Gastrocnemius medialis (tissue), 4 donors: ENCODE data around the gene CDH4. TPM values are rescaled to one million over a fixed set of nuclear protein-coding genes. Genes with fewer than 3 reads are reported as not detected.

Experiments used
- ATAC-seq, 2 donors: fragments of 150-250 bp; one replicate each; pipeline ENCODE4 v1.9.1; 2016
- DNase-seq, 2 donors: peaks; one replicate each; pipeline ENCODE4 v3.0.0-alpha.2; 2019
- H3K27ac ChIP-seq, 4 donors: fragments of 200-600 bp; sonication (generic); 1 replicate in 1 of 4; 2 replicates in 3 of 4; pipeline ENCODE4 v1.5.1; 2016 to 2018; ENCODE audit warnings: mild to moderate bottlenecking in 2 of 4, moderate library complexity in 1 of 4
- H3K27me3 ChIP-seq, 3 donors: fragments of 200-600 bp; sonication (generic) in 2 of 3; 1 replicate in 1 of 3; 2 replicates in 2 of 3; pipeline versions ENCODE4 v1.5.1 to v1.6.0; 2016 to 2019; ENCODE audit warnings: mild to moderate bottlenecking in 1 of 3, moderate library complexity in 1 of 3
- H3K36me3 ChIP-seq, 2 donors: fragments of 200-600 bp; sonication (generic) in 1 of 2; one replicate each; pipeline ENCODE4 v1.5.1; 2017 to 2018
- H3K4me1 ChIP-seq, 2 donors: fragments of 200-600 bp; sonication (generic) in 1 of 2; one replicate each; pipeline ENCODE4 v1.5.1; 2016 to 2017; ENCODE audit warnings: mild to moderate bottlenecking in 2 of 2
- H3K4me3 ChIP-seq, 4 donors: fragments of 200-600 bp; sonication (generic) in 3 of 4; 1 replicate in 1 of 4; 2 replicates in 3 of 4; pipeline ENCODE4 v1.5.1; 2016 to 2019; ENCODE audit warnings: mild to moderate bottlenecking in 2 of 4
- H3K9me3 ChIP-seq, 3 donors: fragments of 200-600 bp; sonication (generic) in 2 of 3; 1 replicate in 1 of 3; 2 replicates in 2 of 3; pipeline ENCODE4 v1.5.1; 2016 to 2019
- CTCF ChIP-seq, 5 experiments: fragments of 450-650 bp in 3 of 5; fragments of 200-600 bp in 2 of 5; sonication (generic) in 2 of 5; IDR thresholded peaks in 4 of 5; conservative IDR thresholded peaks in 1 of 5; 1 replicate in 4 of 5; 2 replicates in 1 of 5; pipeline ENCODE4 v1.5.1; 2016 to 2019; ENCODE audit warnings: antibody characterized with exemption in 5 of 5, mild to moderate bottlenecking in 3 of 5, moderate library complexity in 3 of 5
- POLR2A ChIP-seq, 2 donors: fragments of 450-650 bp; IDR thresholded peaks; one replicate each; pipeline ENCODE4 v1.6.1; 2017; ENCODE audit warnings: antibody characterized with exemption in 2 of 2, mild to moderate bottlenecking in 2 of 2, moderate library complexity in 2 of 2
- in situ Hi-C, 4 donors: fragments of 200-750 bp; cut with MboI; loops; one replicate each; pipeline versions ENCODE4 v1.15.0 to v1.8.0; 2017; ENCODE audit warnings: low sequenced_read_pairs in 4 of 4
- intact Hi-C: fragments of 100-400 bp; cut with DNase I; formaldehyde crosslinking; loops from one replicate; pipeline ENCODE4 v1.15.1; 2023; ENCODE audit warnings: low total_unique reads
- total RNA-seq, 4 donors: library from RNA; depleted of rRNA; stranded (reverse); fragments of >200 nt; gene quantifications; one replicate each; pipeline versions ENCODE4 v1.1.0 to v1.2.3, GENCODE V29; 2016

Gene CDH4
- total RNA-seq, 4 donors from 2014 or later: 0.38 to 1.2 (median 0.86) TPM

DNA sequence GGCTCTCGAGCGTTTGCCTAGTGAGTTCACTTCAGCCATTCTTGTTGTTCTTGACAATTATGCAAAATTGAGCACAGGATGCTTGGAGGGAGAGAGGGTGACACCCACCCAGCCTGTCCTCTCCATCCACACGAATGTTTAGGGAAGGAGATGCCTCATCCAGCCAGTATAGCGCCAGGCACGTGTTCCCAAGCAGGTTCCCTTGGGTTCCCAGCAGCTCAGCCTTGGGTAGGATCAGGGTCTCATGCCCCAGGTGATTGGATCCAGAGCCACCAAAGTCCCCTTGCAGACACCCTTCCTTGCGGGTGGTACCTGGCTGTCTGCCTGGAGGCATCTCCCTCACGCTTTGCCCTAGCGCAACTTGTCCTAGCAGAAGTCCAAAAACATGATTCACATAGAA, 394.9 kb downstream of the CDH4 start:
- Histone ChIP-seq H3K27me3 (no peaks in the 10 kb centered on the region), H3K4me1 (no peaks in the 10 kb centered on the region), H3K27ac (no peak overlapping the region), H3K9me3 (no peaks in the 10 kb centered on the region), H3K4me3 (no peak overlapping the region), H3K36me3 (no peaks in the 10 kb centered on the region)
- in situ Hi-C loops: no loop called here
- intact Hi-C loops: no loop called here
- TF ChIP-seq CTCF (IDR thresholded peaks at IDR 0.05 in 4 of 5, conservative IDR thresholded peaks at IDR 0.05 in 1 of 5) (no peak), POLR2A (IDR thresholded peaks at IDR 0.05) (no peak)
- DNase-seq (no peak), ATAC-seq (no peak)

GRCh38 chr20:61647702-61648101, 395.6 kb downstream of the CDH4 start:
- H3K27me3 ChIP-seq: no peaks in the 10 kb centered on the region
- DNase-seq (no peak), ATAC-seq (no peak)
- intact Hi-C loops: no loop called here
- no peak for TF ChIP-seq CTCF (IDR thresholded peaks at IDR 0.05 in 4 of 5, conservative IDR thresholded peaks at IDR 0.05 in 1 of 5)
- TF ChIP-seq POLR2A (IDR thresholded peaks at IDR 0.05): no peak
- H3K4me1 ChIP-seq: no peaks in the 10 kb centered on the region
- no peaks in the 10 kb centered on the region for H3K9me3 ChIP-seq
- no peak overlapping the region for H3K4me3 ChIP-seq
- in situ Hi-C loops: no loop called here
- H3K27ac ChIP-seq: no peak overlapping the region
- H3K36me3 ChIP-seq: no peaks in the 10 kb centered on the region

DNA sequence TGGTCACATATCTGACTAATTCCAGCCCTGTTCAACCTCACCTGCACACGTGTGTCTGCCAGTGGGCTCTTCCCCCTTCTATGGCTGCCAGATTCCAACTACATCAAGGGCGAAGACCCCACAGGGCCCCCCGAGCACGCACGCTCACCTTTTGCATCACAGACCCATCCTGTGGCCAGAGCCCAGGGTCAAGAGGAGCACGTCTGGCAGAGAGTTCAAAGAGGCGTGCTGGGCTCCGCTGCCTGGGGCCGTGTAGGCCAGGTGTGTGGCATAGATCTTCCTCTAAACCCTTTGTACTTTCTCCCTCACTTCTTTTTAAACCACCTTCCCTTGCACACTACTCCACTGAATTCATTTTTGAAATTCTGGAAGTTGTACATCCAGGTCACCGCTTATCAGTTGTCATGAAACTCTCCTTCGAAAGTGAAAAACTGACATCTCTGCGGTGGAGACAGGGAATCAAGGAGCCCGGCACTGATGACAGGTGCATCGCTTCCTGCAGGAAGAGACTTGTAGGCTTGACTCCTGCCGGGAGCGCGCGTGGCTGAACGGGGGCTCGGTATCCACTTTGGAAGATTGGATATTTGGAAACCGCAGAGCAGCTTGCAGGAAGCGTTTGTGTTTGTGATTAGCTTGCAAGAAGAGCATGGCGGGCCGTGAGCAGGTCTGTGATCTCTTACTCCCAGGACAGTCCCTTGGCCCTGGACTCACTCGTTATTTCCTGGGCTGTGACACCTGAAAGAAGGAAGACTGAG, 397.2 kb downstream of the CDH4 start:
- no peak overlapping the region for H3K4me3 ChIP-seq
- no peaks in the 10 kb centered on the region for H3K27me3 ChIP-seq
- H3K27ac ChIP-seq: no peak overlapping the region
- intact Hi-C loops: no loop called here
- H3K9me3 ChIP-seq: no peaks in the 10 kb centered on the region
- DNase-seq (no peak), ATAC-seq (no peak)
- TF ChIP-seq CTCF (IDR thresholded peaks at IDR 0.05 in 4 of 5, conservative IDR thresholded peaks at IDR 0.05 in 1 of 5) (no peak), POLR2A (IDR thresholded peaks at IDR 0.05) (no peak)
- H3K4me1 ChIP-seq: no peaks in the 10 kb centered on the region
- H3K36me3 ChIP-seq: no peaks in the 10 kb centered on the region
- in situ Hi-C loops: no loop called here

DNA sequence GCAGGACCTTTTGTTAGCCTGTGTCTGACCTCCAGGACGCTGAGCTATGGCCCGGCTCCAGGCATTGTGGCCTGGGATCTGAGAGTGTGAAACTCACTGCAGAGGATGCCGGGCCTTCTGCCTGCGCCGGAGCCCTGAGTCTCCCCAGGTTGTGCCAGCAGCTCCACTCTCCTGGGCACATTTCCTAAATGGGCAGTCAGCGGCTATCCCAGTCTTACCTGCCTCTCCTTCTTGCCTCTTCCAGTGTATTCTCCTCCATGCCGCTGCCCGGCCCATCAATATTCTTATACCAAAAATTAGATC, 397.8 kb downstream of the CDH4 start:
- no peak overlapping the region for H3K27ac ChIP-seq
- ATAC-seq (no peak), DNase-seq (no peak)
- in situ Hi-C loops: no loop called here
- intact Hi-C loops: no loop called here
- H3K27me3 ChIP-seq: no peaks in the 10 kb centered on the region
- no peaks in the 10 kb centered on the region for H3K9me3 ChIP-seq
- H3K4me3 ChIP-seq: no peak overlapping the region
- TF ChIP-seq POLR2A (IDR thresholded peaks at IDR 0.05) (no peak), CTCF (IDR thresholded peaks at IDR 0.05 in 4 of 5, conservative IDR thresholded peaks at IDR 0.05 in 1 of 5) (no peak)
- H3K4me1 ChIP-seq: no peaks in the 10 kb centered on the region
- no peaks in the 10 kb centered on the region for H3K36me3 ChIP-seq
